ENCODE results near the gene P2RY2. TPM values are rescaled to one million over a fixed set of nuclear protein-coding genes. Genes with fewer than 3 reads are reported as not detected.

P2RY2 gene
- polyA plus RNA-seq, 3 donors: 2.8 to 24.1 (median 12.7) TPM

GRCh38 chr11:73177380-73177777 is 40.7 kb upstream of the P2RY2 start:
- WGBS (ENCODE audit: insufficient coverage): 75% methylated on average over 3 of the region's 3 CpGs
- peak overlapping the region; percentile 64 for H2AFZ ChIP-seq (ENCODE audit: insufficient read depth, low read depth, low read length, poor library complexity, severe bottlenecking)
- no peaks in the 10 kb centered on the region for H3K9me3 ChIP-seq (replicated peaks in 1 of 2; ENCODE audit: control insufficient read depth in 1 of 2, insufficient read depth in 1 of 2, low read length in 2 of 2)
- H3K9me3 Mint-ChIP-seq: peaks cover 0 to 3% (median 0%) of the 10 kb centered on the region in 7 donors
- H3K4me1 ChIP-seq (ENCODE audit: control insufficient read depth in 1 of 2, insufficient read depth in 2 of 2, low read length in 2 of 2): peaks cover 7 to 9% of the 10 kb centered on the region in 2 donors
- TF ChIP-seq CTCF (IDR thresholded peaks at IDR 0.05): no peak
- H3K36me3 Mint-ChIP-seq: no peaks in the 10 kb centered on the region
- peaks cover 0 to 4% (median 4%) of the 10 kb centered on the region in 3 donors for H3K27me3 Mint-ChIP-seq (ENCODE audit: low read depth in 3 of 3)
- no peaks in the 10 kb centered on the region for H3K27me3 ChIP-seq (ENCODE audit: control insufficient read depth in 2 of 2, insufficient read depth in 2 of 2, low read length in 2 of 2)
- no peak overlapping the region for H3K9ac ChIP-seq (ENCODE audit: insufficient read depth, low read length, poor library complexity, severe bottlenecking)
- H3K4me3 ChIP-seq (replicated peaks in 1 of 3; ENCODE audit: low read depth in 2 of 3, low read length in 3 of 3): no peak overlapping the region
- DNase-seq: no peak
- H3K79me2 ChIP-seq (ENCODE audit: insufficient read depth, low read length): no peaks in the 10 kb centered on the region
- intact Hi-C loops (cut with micrococcal nuclease): loop anchor here (5.0 to 10.0 kb wide), 4 partner anchors 255 to 493 kb away; no protein-coding TSS in a partner anchor
- H3K27ac ChIP-seq (ENCODE audit: low read depth in 1 of 2, low read length in 2 of 2): no peak overlapping the region
- H4K20me1 ChIP-seq (ENCODE audit: insufficient read depth, low read length): no peaks in the 10 kb centered on the region
- no peak overlapping the region for H3K4me2 ChIP-seq (replicated peaks; ENCODE audit: extremely low read depth, low read length, poor library complexity, severe bottlenecking)
- H3K4me1 Mint-ChIP-seq: peaks cover 16% of the 10 kb centered on the region
- H3K36me3 ChIP-seq (replicated peaks in 1 of 2; ENCODE audit: control insufficient read depth in 1 of 2, insufficient read depth in 2 of 2, low read length in 2 of 2): no peaks in the 10 kb centered on the region
- no peak overlapping the region for H3K4me3 Mint-ChIP-seq
- no peak overlapping the region for H3K27ac Mint-ChIP-seq

- no peak overlapping the region for H3K4me3 ChIP-seq (replicated peaks in 1 of 3; ENCODE audit: low read depth in 2 of 3, low read length in 3 of 3)
- no peak overlapping the region for H3K4me2 ChIP-seq (replicated peaks; ENCODE audit: extremely low read depth, low read length, poor library complexity, severe bottlenecking)
- H3K9me3 ChIP-seq (replicated peaks in 1 of 2; ENCODE audit: control insufficient read depth in 1 of 2, insufficient read depth in 1 of 2, low read length in 2 of 2): no peaks in the 10 kb centered on the region
- no peaks in the 10 kb centered on the region for H3K36me3 ChIP-seq (replicated peaks in 1 of 2; ENCODE audit: control insufficient read depth in 1 of 2, insufficient read depth in 2 of 2, low read length in 2 of 2)
- no peaks in the 10 kb centered on the region for H3K36me3 Mint-ChIP-seq
- no peaks in the 10 kb centered on the region for H4K20me1 ChIP-seq (ENCODE audit: insufficient read depth, low read length)
- no peak overlapping the region for H3K9ac ChIP-seq (ENCODE audit: insufficient read depth, low read length, poor library complexity, severe bottlenecking)
- H3K27ac ChIP-seq (ENCODE audit: low read depth in 1 of 2, low read length in 2 of 2): no peak overlapping the region
- H2AFZ ChIP-seq (ENCODE audit: insufficient read depth, low read depth, low read length, poor library complexity, severe bottlenecking): peak overlapping the region; percentile 64
- WGBS (ENCODE audit: insufficient coverage): 39% methylated on average over 10 of the region's 15 CpGs
- no peaks in the 10 kb centered on the region for H3K27me3 ChIP-seq (ENCODE audit: control insufficient read depth in 2 of 2, insufficient read depth in 2 of 2, low read length in 2 of 2)
- H3K4me3 Mint-ChIP-seq: no peak overlapping the region
- intact Hi-C loops (cut with micrococcal nuclease): loop anchor here (2.0 to 10.0 kb wide), 6 partner anchors 255 to 493 kb away; no protein-coding TSS in a partner anchor
- peak; percentile 70 to 85 (median 81) for DNase-seq
- H3K4me1 Mint-ChIP-seq: peaks cover 16% of the 10 kb centered on the region
- H3K79me2 ChIP-seq (ENCODE audit: insufficient read depth, low read length): no peaks in the 10 kb centered on the region
- H3K27ac Mint-ChIP-seq: peak overlapping the region in 1 of 7 donors; percentile 1
- peak; percentile 87 for TF ChIP-seq CTCF (IDR thresholded peaks at IDR 0.05)
- H3K27me3 Mint-ChIP-seq (ENCODE audit: low read depth in 3 of 3): peaks cover 0 to 4% (median 4%) of the 10 kb centered on the region in 3 donors
- H3K9me3 Mint-ChIP-seq: peaks cover 0 to 3% (median 0%) of the 10 kb centered on the region in 7 donors
- peaks cover 7 to 9% of the 10 kb centered on the region in 2 donors for H3K4me1 ChIP-seq (ENCODE audit: control insufficient read depth in 1 of 2, insufficient read depth in 2 of 2, low read length in 2 of 2)
Measured at GRCh38 chr11:73177778-73178539, 40.1 kb upstream of the P2RY2 start.

Data from CD14-positive monocyte (primary cell).